ENCODE results near the gene SLC48A1. TPM values are rescaled to one million over a fixed set of nuclear protein-coding genes. Genes with fewer than 3 reads are reported as not detected.

Gene SLC48A1
- total RNA-seq, 1 experiment from 2014 or later: 20.0 TPM

DNA sequence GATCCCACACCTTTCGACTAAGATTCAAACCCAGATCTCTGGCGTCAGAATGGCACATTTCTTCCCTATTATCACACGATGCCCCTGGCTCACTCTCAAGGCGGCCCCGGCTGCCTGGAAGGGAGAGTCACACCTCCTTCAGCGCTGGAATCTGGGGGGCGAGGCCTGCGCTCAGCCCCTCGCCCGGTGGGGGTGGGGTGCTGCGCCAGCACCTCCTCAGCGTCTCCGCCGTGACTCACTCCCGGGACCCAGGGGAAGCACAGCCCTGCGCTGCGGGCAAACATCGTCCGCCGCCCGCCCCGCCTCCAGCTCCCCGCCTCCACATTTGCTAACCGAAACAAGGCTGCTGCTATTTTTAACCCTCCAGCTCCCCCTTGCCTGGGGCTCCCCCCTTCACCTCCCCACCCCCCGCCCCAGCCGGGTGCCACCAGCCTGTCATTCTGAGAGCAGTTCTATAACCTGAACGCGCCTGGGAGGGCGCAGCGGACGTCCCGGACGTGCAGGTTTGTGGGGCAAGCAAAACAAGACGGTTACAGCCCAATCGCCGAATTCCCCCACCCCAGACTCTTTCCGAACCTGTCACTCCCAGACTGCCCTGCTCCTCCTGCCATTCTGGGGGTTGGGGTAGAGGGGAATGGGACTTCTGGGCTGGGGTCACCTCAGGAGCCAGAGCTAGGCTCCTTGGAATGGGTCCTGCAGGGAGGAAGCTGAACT lies 39.9 kb downstream of the SLC48A1 start:
- Histone ChIP-seq H3K4me2 (ENCODE audit: low read length) (peak overlapping the region; percentile 97), H3K9me3 (ENCODE audit: control insufficient read depth in 1 of 2, insufficient read depth in 1 of 2, low read depth in 1 of 2, low read length in 2 of 2) (no peaks in the 10 kb centered on the region), H3K4me1 (ENCODE audit: control insufficient read depth in 1 of 2, insufficient read depth in 2 of 2, low read length in 2 of 2) (peaks cover 51 to 100% of the 10 kb centered on the region in 2 experiments), H3K9ac (ENCODE audit: low read length) (peak overlapping the region; percentile 67), H3K4me3 (replicated peaks in 1 of 2; ENCODE audit: low read depth in 1 of 2, low read length in 2 of 2) (peak overlapping the region; percentile 49 to 59), H3K27ac (ENCODE audit: low read depth, low read length) (peak overlapping the region; percentile 79), H3K79me2 (ENCODE audit: insufficient read depth, low read length) (peaks cover 98% of the 10 kb centered on the region), H3K36me3 (ENCODE audit: control insufficient read depth in 1 of 2, insufficient read depth in 2 of 2, low read length in 2 of 2) (no peaks in the 10 kb centered on the region), H2AFZ (ENCODE audit: low read depth, low read length, poor library complexity, severe bottlenecking) (no peak overlapping the region), H3K9me2 (ENCODE audit: insufficient read depth) (no peaks in the 10 kb centered on the region), H3K27me3 (ENCODE audit: insufficient read depth, low read length) (no peaks in the 10 kb centered on the region), H4K20me1 (ENCODE audit: insufficient read depth) (no peaks in the 10 kb centered on the region)
- DNase-seq (ENCODE audit: low read depth, low spot score): no peak
- ChIA-PET POLR2A (interaction anchor here (2.2 kb wide), 1 partner anchor 16 kb away, joined by 8 read pairs; no protein-coding TSS in a partner anchor), CTCF (interaction anchor here (1.2 to 3.7 kb wide), 4 partner anchors 8 to 25 kb away, joined by 3 to 20 read pairs (median 7); no protein-coding TSS in a partner anchor), RAD21 (ENCODE audit: low non-redundant PET in 1 of 2, low total read pairs in 2 of 2, uncharacterized antibody in 2 of 2, unreplicated experiment in 2 of 2) (interaction anchor here (0.6 to 1.6 kb wide), 4 partner anchors 25 to 34 kb away, joined by 3 to 4 read pairs (median 3); no protein-coding TSS in a partner anchor)
- peak; percentile 79 for ATAC-seq
- intact Hi-C loops (cut with micrococcal nuclease): no loop called here
- TF ChIP-seq FOSL1 (IDR thresholded peaks at IDR 0.05; ENCODE audit: low read depth) (no peak), POLR2AphosphoS5 (IDR thresholded peaks at IDR 0.05; ENCODE audit: low read depth, low read length) (peak; percentile 47; the same call in 1 of the 2 replicates), YY1 (IDR thresholded peaks at IDR 0.05; ENCODE audit: extremely low read depth, insufficient replicate concordance, low read depth, low read length) (peak; percentile 37)
- TF ChIP-seq, protein P1, sequence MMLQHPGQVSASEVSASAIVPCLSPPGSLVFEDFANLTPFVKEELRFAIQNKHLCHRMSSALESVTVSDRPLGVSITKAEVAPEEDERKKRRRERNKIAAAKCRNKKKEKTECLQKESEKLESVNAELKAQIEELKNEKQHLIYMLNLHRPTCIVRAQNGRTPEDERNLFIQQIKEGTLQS (IDR thresholded peaks at IDR 0.05): no peak
- BruUV-seq (replicated peaks): no TSS peak

DNA sequence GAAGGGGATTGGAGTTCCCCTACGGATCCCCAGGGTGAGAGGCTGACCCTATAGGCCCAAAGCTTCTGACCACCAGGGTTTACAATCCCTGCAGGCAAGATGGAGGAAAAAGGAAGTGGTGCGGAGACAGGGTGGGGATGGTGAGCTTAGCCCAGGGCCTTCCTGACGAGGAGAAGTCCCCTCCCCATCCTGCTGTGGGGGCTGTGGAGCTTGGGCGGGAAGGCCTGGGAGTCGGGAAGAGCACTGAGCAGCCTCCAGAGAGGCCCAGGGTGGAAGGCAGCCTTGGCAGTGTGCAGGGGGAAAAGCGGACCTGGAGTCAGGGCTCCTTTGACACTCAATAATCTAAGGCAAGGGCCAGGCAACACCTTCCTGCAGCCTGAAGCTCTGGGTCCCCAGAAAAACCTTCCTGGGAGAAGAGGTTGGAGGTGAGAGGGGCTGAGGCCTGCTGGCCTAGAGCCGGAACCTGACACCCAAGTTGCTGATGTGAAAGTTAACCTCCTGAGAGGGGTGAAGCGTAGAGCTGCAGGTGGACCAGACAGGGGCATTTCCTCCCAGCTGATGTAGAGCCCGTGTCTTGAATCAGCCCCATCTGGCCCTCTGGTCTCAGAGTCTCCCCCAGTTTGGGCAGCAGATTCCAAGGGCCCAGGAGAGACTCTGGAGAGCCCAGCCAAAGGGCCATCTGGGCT lies 40.6 kb downstream of the SLC48A1 start:
- Histone ChIP-seq H2AFZ (ENCODE audit: low read depth, low read length, poor library complexity, severe bottlenecking) (no peak overlapping the region), H3K9me3 (ENCODE audit: control insufficient read depth in 1 of 2, insufficient read depth in 1 of 2, low read depth in 1 of 2, low read length in 2 of 2) (no peaks in the 10 kb centered on the region), H3K4me2 (ENCODE audit: low read length) (peak overlapping the region; percentile 97), H3K4me1 (ENCODE audit: control insufficient read depth in 1 of 2, insufficient read depth in 2 of 2, low read length in 2 of 2) (peaks cover 52 to 100% of the 10 kb centered on the region in 2 experiments), H3K4me3 (replicated peaks in 1 of 2; ENCODE audit: low read depth in 1 of 2, low read length in 2 of 2) (peak overlapping the region; percentile 49 to 59), H3K79me2 (ENCODE audit: insufficient read depth, low read length) (peaks cover 98% of the 10 kb centered on the region), H3K27ac (ENCODE audit: low read depth, low read length) (peak overlapping the region; percentile 79), H3K9me2 (ENCODE audit: insufficient read depth) (no peaks in the 10 kb centered on the region), H4K20me1 (ENCODE audit: insufficient read depth) (no peaks in the 10 kb centered on the region), H3K36me3 (ENCODE audit: control insufficient read depth in 1 of 2, insufficient read depth in 2 of 2, low read length in 2 of 2) (no peaks in the 10 kb centered on the region), H3K9ac (ENCODE audit: low read length) (peak overlapping the region; percentile 67), H3K27me3 (ENCODE audit: insufficient read depth, low read length) (no peaks in the 10 kb centered on the region)
- ChIA-PET CTCF (interaction anchor here (1.2 to 3.7 kb wide), 3 partner anchors 16 to 24 kb away, joined by 3 to 20 read pairs (median 10); no protein-coding TSS in a partner anchor), POLR2A (interaction anchor here (2.2 kb wide), 1 partner anchor 16 kb away, joined by 8 read pairs; no protein-coding TSS in a partner anchor), RAD21 (ENCODE audit: low non-redundant PET in 1 of 2, low total read pairs in 2 of 2, uncharacterized antibody in 2 of 2, unreplicated experiment in 2 of 2) (interaction anchor here in 1 of 2 experiments (0.9 to 1.6 kb wide), 2 partner anchors 24 to 25 kb away, joined by 3 to 4 read pairs; no protein-coding TSS in a partner anchor)
- intact Hi-C loops (cut with micrococcal nuclease): no loop called here
- TF ChIP-seq, protein P1 (IDR thresholded peaks at IDR 0.05): no peak
- no peak for TF ChIP-seq FOSL1 (IDR thresholded peaks at IDR 0.05; ENCODE audit: low read depth)
- TF ChIP-seq, protein P2, sequence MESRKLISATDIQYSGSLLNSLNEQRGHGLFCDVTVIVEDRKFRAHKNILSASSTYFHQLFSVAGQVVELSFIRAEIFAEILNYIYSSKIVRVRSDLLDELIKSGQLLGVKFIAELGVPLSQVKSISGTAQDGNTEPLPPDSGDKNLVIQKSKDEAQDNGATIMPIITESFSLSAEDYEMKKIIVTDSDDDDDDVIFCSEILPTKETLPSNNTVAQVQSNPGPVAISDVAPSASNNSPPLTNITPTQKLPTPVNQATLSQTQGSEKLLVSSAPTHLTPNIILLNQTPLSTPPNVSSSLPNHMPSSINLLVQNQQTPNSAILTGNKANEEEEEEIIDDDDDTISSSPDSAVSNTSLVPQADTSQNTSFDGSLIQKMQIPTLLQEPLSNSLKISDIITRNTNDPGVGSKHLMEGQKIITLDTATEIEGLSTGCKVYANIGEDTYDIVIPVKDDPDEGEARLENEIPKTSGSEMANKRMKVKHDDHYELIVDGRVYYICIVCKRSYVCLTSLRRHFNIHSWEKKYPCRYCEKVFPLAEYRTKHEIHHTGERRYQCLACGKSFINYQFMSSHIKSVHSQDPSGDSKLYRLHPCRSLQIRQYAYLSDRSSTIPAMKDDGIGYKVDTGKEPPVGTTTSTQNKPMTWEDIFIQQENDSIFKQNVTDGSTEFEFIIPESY (IDR thresholded peaks at IDR 0.05; ENCODE audit: extremely low read depth, insufficient replicate concordance, low read length): no peak
- TF ChIP-seq CEBPB (IDR thresholded peaks at IDR 0.05; ENCODE audit: low read depth): no peak
- TF ChIP-seq SIN3A (IDR thresholded peaks at IDR 0.05; ENCODE audit: low read depth): no peak
- ATAC-seq: peak; percentile 23
- no peak for DNase-seq (ENCODE audit: low read depth, low spot score)
- BruUV-seq (replicated peaks): no TSS peak
